Erythroblast (primary cell): Measurements from ENCODE around the gene CAMK1D.
"Not testable (repeated sequence)": the region's sequence is repeated elsewhere in the genome, so short reads cannot be mapped to it uniquely, and the experiment has no call there.

Source experiments
- GATA1 ChIP-seq: IDR thresholded peaks from 2 replicates; pipeline ENCODE4 v1.6.1; 2011; ENCODE audit warnings: low read depth, mild to moderate bottlenecking, control low read depth, low read length, moderate library complexity
- POLR2A ChIP-seq: IDR thresholded peaks from 2 replicates; pipeline ENCODE4 v1.6.1; 2011; ENCODE audit warnings: mild to moderate bottlenecking, low read length

DNA sequence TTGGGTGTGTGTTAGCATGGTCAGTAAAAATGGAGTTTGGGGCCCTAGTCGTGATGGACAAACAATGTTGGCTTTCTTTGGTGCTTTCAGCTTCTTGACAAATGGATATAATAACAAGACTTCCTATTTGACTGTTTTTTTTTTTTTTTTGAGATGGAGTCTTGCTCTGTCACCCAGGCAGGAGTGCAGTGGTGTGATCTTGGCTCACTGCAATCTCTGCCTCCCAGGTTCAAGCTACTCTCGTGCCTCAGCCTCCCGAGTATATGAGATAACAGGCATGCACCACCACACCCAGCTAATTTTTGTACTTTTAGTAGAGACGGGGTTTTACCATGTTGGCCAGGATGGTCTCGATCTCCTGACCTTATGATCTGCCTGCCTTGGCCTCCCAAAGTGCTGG lies 11.8 kb downstream of the CAMK1D start:
- not testable (repeated sequence) for TF ChIP-seq GATA1, POLR2A
